SJSA1 (cell line): Measurements from ENCODE around the gene CENPU. TPM values are rescaled to one million over a fixed set of nuclear protein-coding genes. Genes with fewer than 3 reads are reported as not detected.
"Not testable (repeated sequence)": the region's sequence is repeated elsewhere in the genome, so short reads cannot be mapped to it uniquely, and the experiment has no call there.

Source experiments
- DNase-seq, 2 experiments: peaks; one replicate each; pipeline ENCODE4 v3.0.0-alpha.2; 2015 to 2020; ENCODE audit warnings: low spot score in 2 of 2, low read depth in 1 of 2
- H3K27ac ChIP-seq: fragments of 250-450 bp; sonication (Bioruptor Pico); 2 replicates; pipeline ENCODE4 v1.5.1; 2020; ENCODE audit warnings: mild to moderate bottlenecking, moderate library complexity
- H3K27me3 ChIP-seq: fragments of 250-450 bp; sonication (Bioruptor Pico); replicated peaks from 2 replicates; pipeline ENCODE4 v1.5.1; 2020; ENCODE audit warnings: mild to moderate bottlenecking, moderate library complexity
- H3K36me3 ChIP-seq: fragments of 250-450 bp; sonication (Bioruptor Pico); 2 replicates; pipeline ENCODE4 v1.5.1; 2020; ENCODE audit warnings: mild to moderate bottlenecking
- H3K4me1 ChIP-seq: fragments of 250-450 bp; sonication (Bioruptor Pico); replicated peaks from 2 replicates; pipeline ENCODE4 v1.6.1; 2021; ENCODE audit warnings: mild to moderate bottlenecking
- H3K4me3 ChIP-seq: fragments of 250-450 bp; sonication (Bioruptor Pico); 2 replicates; pipeline ENCODE4 v1.5.1; 2020; ENCODE audit warnings: mild to moderate bottlenecking
- H3K9me3 ChIP-seq: fragments of 250-450 bp; sonication (Bioruptor Pico); replicated peaks from 2 replicates; pipeline ENCODE4 v1.5.1; 2020; ENCODE audit warnings: mild to moderate bottlenecking
- total RNA-seq: library from RNA; depleted of rRNA; stranded (reverse); fragments of >200 nt; shearing (Covaris generic); gene quantifications from 2 replicates; pipeline ENCODE4 v1.2.3, GENCODE V29; 2014

Gene CENPU
- total RNA-seq, 1 experiment from 2014 or later, result 111 TPM

- no peaks in the 10 kb centered on the region for H3K9me3 ChIP-seq
- peaks cover 8% of the 10 kb centered on the region for H3K4me1 ChIP-seq
- no peaks in the 10 kb centered on the region for H3K36me3 ChIP-seq
- H3K27ac ChIP-seq, result no peak overlapping the region
- DNase-seq, result peak; percentile 61 to 65
- no peaks in the 10 kb centered on the region for H3K27me3 ChIP-seq
- no peak overlapping the region for H3K4me3 ChIP-seq
These were observed 12.2 kb upstream of the CENPU start for GRCh38 chr4:184745831-184746795.

- Histone ChIP-seq H3K9me3 (no peaks in the 10 kb centered on the region; the same call in 1 of the 2 replicates), H3K27ac (no peak overlapping the region), H3K27me3 (no peaks in the 10 kb centered on the region), H3K4me1 (peaks cover 8% of the 10 kb centered on the region), H3K36me3 (no peaks in the 10 kb centered on the region), H3K4me3 (no peak overlapping the region)
- no peak for DNase-seq
These were observed 10.3 kb upstream of the CENPU start for GRCh38 chr4:184744236-184744635.

GRCh38 chr4:184743650-184744049 lies 9.8 kb upstream of the CENPU start:
- no peak for DNase-seq
- no peaks in the 10 kb centered on the region for H3K36me3 ChIP-seq
- H3K27ac ChIP-seq, result no peak overlapping the region
- no peaks in the 10 kb centered on the region; the same call in 1 of the 2 replicates for H3K9me3 ChIP-seq
- H3K4me3 ChIP-seq, result no peak overlapping the region
- H3K4me1 ChIP-seq, result peaks cover 8% of the 10 kb centered on the region
- no peaks in the 10 kb centered on the region for H3K27me3 ChIP-seq

- not testable (repeated sequence) for H3K27me3 ChIP-seq, H3K36me3 ChIP-seq, H3K4me1 ChIP-seq, DNase-seq, H3K4me3 ChIP-seq, H3K27ac ChIP-seq, H3K9me3 ChIP-seq
These were observed 7.8 kb upstream of the CENPU start for GRCh38 chr4:184741651-184742050.

GRCh38 chr4:184740980-184741391 lies 7.1 kb upstream of the CENPU start:
- Histone ChIP-seq H3K27ac (no peak overlapping the region), H3K27me3 (no peaks in the 10 kb centered on the region), H3K4me3 (no peak overlapping the region), H3K36me3 (no peaks in the 10 kb centered on the region), H3K9me3 (no peaks in the 10 kb centered on the region; the same call in 1 of the 2 replicates), H3K4me1 (peaks cover 1% of the 10 kb centered on the region)
- no peak for DNase-seq

DNA sequence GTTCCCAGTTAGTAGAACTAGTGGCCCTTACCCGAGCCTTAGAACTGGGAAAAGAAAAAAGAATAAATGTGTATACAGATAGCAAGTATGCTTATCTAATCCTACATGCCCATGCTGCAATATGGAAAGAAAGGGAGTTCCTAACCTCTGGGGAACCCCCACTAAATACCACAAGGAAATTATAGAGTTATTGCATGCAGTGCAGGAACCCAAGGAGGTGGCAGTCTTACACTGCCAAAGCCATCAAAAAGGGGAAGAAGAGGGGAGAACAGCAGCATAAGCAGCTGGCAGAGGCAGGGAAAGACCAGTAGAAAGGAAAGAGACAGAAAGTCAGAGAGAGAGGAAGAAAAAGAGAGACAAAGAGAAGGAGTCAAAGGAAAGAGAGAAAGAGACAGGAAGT lies 5.7 kb upstream of the CENPU start:
- DNase-seq, H3K27me3 ChIP-seq, H3K27ac ChIP-seq, H3K4me3 ChIP-seq, H3K9me3 ChIP-seq, H3K4me1 ChIP-seq, H3K36me3 ChIP-seq: not testable (repeated sequence)

DNA sequence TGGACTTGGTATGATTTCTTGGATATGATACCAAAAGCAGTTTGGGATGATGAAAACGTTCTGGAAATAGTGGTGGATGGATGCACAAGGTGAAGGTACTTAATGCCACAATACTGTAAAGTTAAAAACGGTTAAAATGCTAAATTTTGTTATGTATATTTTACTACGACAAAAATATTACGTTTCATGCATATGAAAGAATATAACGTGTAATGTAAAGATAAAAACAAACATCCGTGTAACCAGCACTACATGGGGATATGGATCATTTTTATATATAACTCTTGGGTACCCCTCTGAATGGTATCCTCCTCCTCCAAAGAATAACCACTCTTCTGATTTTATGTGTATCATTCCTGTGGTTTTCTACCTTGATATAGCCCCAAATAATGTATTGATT lies 862 bp upstream of the CENPU start:
- Histone ChIP-seq H3K27me3 (no peaks in the 10 kb centered on the region), H3K27ac (no peak overlapping the region), H3K4me3 (peak overlapping the region; percentile 88), H3K36me3 (peaks cover 23% of the 10 kb centered on the region), H3K4me1 (peaks cover 24% of the 10 kb centered on the region), H3K9me3 (0 out of 2 replicates have a peak, but pooled peaks cover 3% of the 10 kb centered on the region)
- no peak for DNase-seq

DNA sequence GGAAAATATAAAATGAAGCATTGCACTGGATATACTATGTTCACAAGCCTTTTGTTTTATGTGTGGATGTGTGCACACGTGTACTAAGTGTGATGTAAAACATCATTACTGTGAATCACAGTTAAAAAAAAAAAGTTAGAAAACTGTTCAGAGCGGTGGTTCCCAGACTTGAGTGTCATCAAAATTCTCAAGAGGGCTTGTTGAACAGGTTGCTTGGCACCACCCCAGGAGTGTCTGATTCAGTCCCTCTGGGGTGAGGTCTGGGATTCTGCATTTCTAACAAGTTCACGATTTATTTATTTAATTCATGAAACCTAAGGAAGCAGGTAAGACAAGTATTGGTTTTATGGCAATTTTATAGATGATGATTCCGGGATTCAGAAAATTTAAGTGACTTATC lies 1.8 kb downstream of the CENPU start:
- H3K27ac ChIP-seq, result no peak overlapping the region
- H3K36me3 ChIP-seq, result peaks cover 47% of the 10 kb centered on the region
- no peak overlapping the region for H3K4me3 ChIP-seq
- no peaks in the 10 kb centered on the region for H3K27me3 ChIP-seq
- 0 out of 2 replicates have a peak, but pooled peaks cover 3% of the 10 kb centered on the region for H3K9me3 ChIP-seq
- no peak for DNase-seq
- H3K4me1 ChIP-seq, result peaks cover 34% of the 10 kb centered on the region

- no peaks in the 10 kb centered on the region for H3K27me3 ChIP-seq
- DNase-seq, result no peak
These were observed 2.8 kb downstream of the CENPU start for GRCh38 chr4:184731056-184731455.

DNA sequence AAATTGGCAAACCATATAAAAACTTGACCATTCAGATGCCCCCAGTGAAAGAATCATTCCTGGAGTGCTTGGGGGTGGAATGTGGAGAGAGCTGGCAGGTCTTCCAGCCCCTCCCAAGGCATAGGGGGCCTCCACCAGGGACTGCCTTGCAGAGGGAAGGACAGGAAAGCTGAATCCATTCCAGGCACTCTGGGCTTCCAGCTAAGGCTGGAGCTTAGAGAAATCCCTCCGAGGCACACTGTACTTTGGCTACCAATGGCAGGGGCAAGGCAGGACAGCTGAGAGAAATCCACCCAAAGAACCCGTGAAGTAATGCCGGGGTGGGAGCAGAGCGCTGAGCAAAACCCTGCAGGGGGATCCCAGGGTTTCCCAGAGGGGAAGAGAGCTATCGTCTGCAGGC lies 4.0 kb downstream of the CENPU start:
- 0 out of 2 replicates have a peak, but pooled peaks cover 3% of the 10 kb centered on the region for H3K9me3 ChIP-seq
- DNase-seq, result no peak
- peaks cover 65% of the 10 kb centered on the region for H3K36me3 ChIP-seq
- peaks cover 34% of the 10 kb centered on the region for H3K4me1 ChIP-seq
- no peaks in the 10 kb centered on the region for H3K27me3 ChIP-seq
- no peak overlapping the region for H3K4me3 ChIP-seq
- H3K27ac ChIP-seq, result no peak overlapping the region

More at GRCh38 chr4:184731056-184731455, 2.8 kb downstream of the CENPU start:
- peaks cover 55% of the 10 kb centered on the region for H3K36me3 ChIP-seq
- H3K27ac ChIP-seq, result no peak overlapping the region
- 0 out of 2 replicates have a peak, but pooled peaks cover 3% of the 10 kb centered on the region for H3K9me3 ChIP-seq
- H3K4me3 ChIP-seq, result no peak overlapping the region
- H3K4me1 ChIP-seq, result peaks cover 34% of the 10 kb centered on the region

DNA sequence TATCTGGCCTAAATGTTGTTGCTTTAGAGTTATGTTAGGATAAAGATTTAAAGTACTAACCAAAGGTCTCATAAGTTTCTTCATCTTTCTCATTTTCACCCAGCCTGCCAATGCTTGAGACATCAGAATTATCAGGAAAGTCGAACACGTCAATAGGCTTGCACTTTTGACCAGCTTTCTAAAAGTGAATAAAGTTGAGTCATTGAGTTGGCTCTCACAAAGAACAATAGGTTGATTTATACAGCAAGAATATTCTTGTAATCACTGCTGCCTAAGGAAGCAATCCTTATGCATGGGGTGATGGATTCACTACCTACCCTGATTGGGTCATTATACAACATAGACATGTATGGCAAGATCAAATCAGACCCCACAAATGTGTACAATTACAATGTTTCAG lies 5.0 kb downstream of the CENPU start:
- peaks cover 76% of the 10 kb centered on the region for H3K36me3 ChIP-seq
- H3K27ac ChIP-seq, result peak overlapping the region; percentile 3; the same call in 1 of the 2 replicates
- no peaks in the 10 kb centered on the region for H3K9me3 ChIP-seq
- H3K4me1 ChIP-seq, result peaks cover 27% of the 10 kb centered on the region
- peak in 1 of 2 experiments; percentile 18 for DNase-seq
- no peak overlapping the region for H3K4me3 ChIP-seq
- H3K27me3 ChIP-seq, result no peaks in the 10 kb centered on the region

- no peaks in the 10 kb centered on the region for H3K9me3 ChIP-seq
- peaks cover 82% of the 10 kb centered on the region for H3K36me3 ChIP-seq
- DNase-seq, result no peak
- no peak overlapping the region for H3K4me3 ChIP-seq
- H3K4me1 ChIP-seq, result peaks cover 21% of the 10 kb centered on the region
- no peaks in the 10 kb centered on the region for H3K27me3 ChIP-seq
- H3K27ac ChIP-seq, result no peak overlapping the region
These were observed 6.5 kb downstream of the CENPU start for GRCh38 chr4:184727430-184727829.

- Histone ChIP-seq H3K4me1 (no peaks in the 10 kb centered on the region), H3K9me3 (no peaks in the 10 kb centered on the region), H3K27me3 (no peaks in the 10 kb centered on the region), H3K4me3 (no peak overlapping the region), H3K36me3 (peaks cover 88% of the 10 kb centered on the region), H3K27ac (no peak overlapping the region)
- DNase-seq, result no peak
These were observed 11.1 kb downstream of the CENPU start for GRCh38 chr4:184722798-184723197.

DNA sequence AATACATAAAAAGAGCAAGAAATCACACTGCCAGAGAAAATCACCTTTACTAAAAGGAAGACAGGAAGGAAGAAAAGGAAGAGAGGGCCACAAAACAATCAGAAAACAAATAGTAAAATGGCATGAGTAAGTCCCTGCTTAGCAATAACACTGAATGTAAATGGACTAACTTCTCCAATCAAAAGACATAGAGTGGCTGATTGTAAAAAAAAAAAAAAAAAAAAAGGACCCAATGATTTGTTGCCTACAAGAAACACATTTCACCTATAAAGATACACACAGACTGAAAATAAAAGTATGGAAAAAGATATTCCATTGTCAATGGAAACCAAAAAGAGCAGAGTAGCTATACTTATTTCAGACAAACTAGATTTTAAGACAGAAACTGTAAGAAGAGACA lies 12.6 kb downstream of the CENPU start:
- Histone ChIP-seq H3K27me3 (no peaks in the 10 kb centered on the region), H3K27ac (no peak overlapping the region), H3K36me3 (peaks cover 90% of the 10 kb centered on the region), H3K9me3 (no peaks in the 10 kb centered on the region), H3K4me1 (no peaks in the 10 kb centered on the region), H3K4me3 (no peak overlapping the region)
- DNase-seq, result no peak
